Loucy (cell line): ENCODE measurements around the gene DOCK10.

Experiments
- H2AFZ ChIP-seq: fragments of 200-600 bp; sonication (generic); 2 replicates; pipeline ENCODE4 v1.6.0; 2016; ENCODE audit warnings: antibody characterized with exemption, mild to moderate bottlenecking, low read length, moderate library complexity
- H3F3A ChIP-seq: fragments of 200-600 bp; 2 replicates; pipeline ENCODE4 v1.6.0; 2016; ENCODE audit warnings: antibody characterized with exemption, low read depth, mild to moderate bottlenecking
- H3K27me3 ChIP-seq: fragments of 200-600 bp; sonication (generic); 2 replicates; pipeline ENCODE4 v1.6.1; 2014; ENCODE audit warnings: low read length, mild to moderate bottlenecking; ENCODE audit not compliant: insufficient read depth, poor library complexity, severe bottlenecking
- H3K36me3 ChIP-seq: fragments of 200-600 bp; sonication (generic); 2 replicates; pipeline ENCODE4 v1.6.1; 2016; ENCODE audit warnings: low read length; ENCODE audit not compliant: insufficient read depth
- H3K4me1 ChIP-seq: fragments of 200-600 bp; sonication (generic); 2 replicates; pipeline ENCODE4 v1.5.1; 2014; ENCODE audit warnings: low read length, mild to moderate bottlenecking; ENCODE audit not compliant: insufficient read depth, poor library complexity, severe bottlenecking
- H3K4me2 ChIP-seq: fragments of 200-600 bp; sonication (generic); 2 replicates; pipeline ENCODE4 v1.6.0; 2014; ENCODE audit warnings: antibody characterized with exemption, low read length, low read depth, mild to moderate bottlenecking; ENCODE audit not compliant: poor library complexity, severe bottlenecking
- H3K4me3 ChIP-seq: fragments of 200-600 bp; sonication (generic); 2 replicates; pipeline ENCODE4 v1.5.1; 2014; ENCODE audit warnings: low read length, mild to moderate bottlenecking, mixed read lengths; ENCODE audit not compliant: poor library complexity, severe bottlenecking
- H3K79me2 ChIP-seq: fragments of 200-600 bp; sonication (generic); 2 replicates; pipeline ENCODE4 v1.6.1; 2014; ENCODE audit warnings: low read length; ENCODE audit not compliant: insufficient read depth
- H3K9ac ChIP-seq: fragments of 200-600 bp; sonication (generic); 2 replicates; pipeline ENCODE4 v1.6.0; 2014; ENCODE audit warnings: mild to moderate bottlenecking, low read depth, low read length, moderate library complexity; ENCODE audit not compliant: poor library complexity, severe bottlenecking
- H3K9me2 ChIP-seq: fragments of 200-600 bp; sonication (generic); replicated peaks from 2 replicates; pipeline ENCODE4 v1.6.1; 2016; ENCODE audit warnings: low read depth, low read length, mixed read lengths
- H3K9me3 ChIP-seq: fragments of 200-600 bp; sonication (generic); 2 replicates; pipeline ENCODE4 v1.6.1; 2014; ENCODE audit warnings: mild to moderate bottlenecking, antibody characterized with exemption, low read length, low read depth; ENCODE audit not compliant: insufficient read depth
- H4K20me1 ChIP-seq: fragments of 200-600 bp; sonication (generic); 2 replicates; pipeline ENCODE4 v1.6.0; 2014; ENCODE audit warnings: antibody characterized with exemption, low read length, mild to moderate bottlenecking; ENCODE audit not compliant: insufficient read depth, poor library complexity, severe bottlenecking
- EZH2phosphoT487 ChIP-seq: fragments of 200-600 bp; IDR thresholded peaks from 2 replicates; pipeline ENCODE4 v1.6.1; 2018; ENCODE audit warnings: antibody characterized with exemption, mild to moderate bottlenecking, moderate library complexity, borderline replicate concordance
- TF ChIP-seq, protein P1 (sequence below): fragments of 200-600 bp; sonication (generic); conservative IDR thresholded peaks from 2 replicates; pipeline ENCODE4 v1.5.1; 2014; ENCODE audit warnings: mild to moderate bottlenecking, antibody characterized with exemption, low read length

The DOCK10 gene

DNA sequence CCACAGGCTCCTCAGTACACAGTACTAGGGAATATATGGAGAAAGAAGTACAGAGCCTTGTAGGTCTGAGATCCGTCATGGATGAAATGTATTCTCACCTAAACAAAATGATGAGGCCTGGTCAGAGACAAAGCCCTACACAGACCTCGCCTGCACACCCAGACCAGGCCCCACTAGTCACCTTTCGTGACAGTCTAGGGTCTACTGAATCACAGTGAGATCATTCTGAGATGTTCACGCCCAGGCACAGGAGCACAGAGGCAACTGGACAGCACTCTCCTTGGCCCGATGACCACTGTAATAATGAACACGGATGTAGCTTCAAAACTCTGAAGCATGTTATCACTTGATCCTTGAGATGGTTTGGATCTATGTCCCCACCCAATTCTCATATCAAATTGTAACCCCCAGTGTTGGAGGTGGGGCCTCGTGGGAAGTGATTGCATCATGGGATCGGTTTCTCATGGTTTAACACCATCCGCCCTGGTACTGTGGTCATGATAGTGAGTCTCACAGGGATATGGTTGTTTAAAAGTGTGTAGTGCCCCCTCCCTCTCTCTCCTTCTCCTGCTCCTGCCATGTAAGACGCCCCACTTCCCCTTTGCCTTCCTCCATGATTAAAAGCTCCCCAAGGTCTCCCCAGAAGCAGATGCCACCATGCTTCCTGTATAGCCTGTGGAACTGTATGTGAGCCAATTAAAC lies 15.1 kb downstream of the DOCK10 start:
- Histone ChIP-seq H3K4me1 (peaks cover 49% of the 10 kb centered on the region), H3K79me2 (peaks cover 46% of the 10 kb centered on the region; the same call in 1 of the 2 replicates), H3K9me2 (no peaks in the 10 kb centered on the region), H3F3A (no peaks in the 10 kb centered on the region; the same call in 1 of the 2 replicates), H3K9me3 (no peaks in the 10 kb centered on the region), H4K20me1 (peaks cover 26% of the 10 kb centered on the region), H3K27me3 (no peaks in the 10 kb centered on the region), H3K36me3 (no peaks in the 10 kb centered on the region), H2AFZ (no peak overlapping the region), H3K9ac (no peak overlapping the region), H3K4me2 (no peak overlapping the region), H3K4me3 (no peak overlapping the region)
- TF ChIP-seq, protein P1, sequence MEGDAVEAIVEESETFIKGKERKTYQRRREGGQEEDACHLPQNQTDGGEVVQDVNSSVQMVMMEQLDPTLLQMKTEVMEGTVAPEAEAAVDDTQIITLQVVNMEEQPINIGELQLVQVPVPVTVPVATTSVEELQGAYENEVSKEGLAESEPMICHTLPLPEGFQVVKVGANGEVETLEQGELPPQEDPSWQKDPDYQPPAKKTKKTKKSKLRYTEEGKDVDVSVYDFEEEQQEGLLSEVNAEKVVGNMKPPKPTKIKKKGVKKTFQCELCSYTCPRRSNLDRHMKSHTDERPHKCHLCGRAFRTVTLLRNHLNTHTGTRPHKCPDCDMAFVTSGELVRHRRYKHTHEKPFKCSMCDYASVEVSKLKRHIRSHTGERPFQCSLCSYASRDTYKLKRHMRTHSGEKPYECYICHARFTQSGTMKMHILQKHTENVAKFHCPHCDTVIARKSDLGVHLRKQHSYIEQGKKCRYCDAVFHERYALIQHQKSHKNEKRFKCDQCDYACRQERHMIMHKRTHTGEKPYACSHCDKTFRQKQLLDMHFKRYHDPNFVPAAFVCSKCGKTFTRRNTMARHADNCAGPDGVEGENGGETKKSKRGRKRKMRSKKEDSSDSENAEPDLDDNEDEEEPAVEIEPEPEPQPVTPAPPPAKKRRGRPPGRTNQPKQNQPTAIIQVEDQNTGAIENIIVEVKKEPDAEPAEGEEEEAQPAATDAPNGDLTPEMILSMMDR = no peak
- TF ChIP-seq EZH2phosphoT487 = no peak

DNA sequence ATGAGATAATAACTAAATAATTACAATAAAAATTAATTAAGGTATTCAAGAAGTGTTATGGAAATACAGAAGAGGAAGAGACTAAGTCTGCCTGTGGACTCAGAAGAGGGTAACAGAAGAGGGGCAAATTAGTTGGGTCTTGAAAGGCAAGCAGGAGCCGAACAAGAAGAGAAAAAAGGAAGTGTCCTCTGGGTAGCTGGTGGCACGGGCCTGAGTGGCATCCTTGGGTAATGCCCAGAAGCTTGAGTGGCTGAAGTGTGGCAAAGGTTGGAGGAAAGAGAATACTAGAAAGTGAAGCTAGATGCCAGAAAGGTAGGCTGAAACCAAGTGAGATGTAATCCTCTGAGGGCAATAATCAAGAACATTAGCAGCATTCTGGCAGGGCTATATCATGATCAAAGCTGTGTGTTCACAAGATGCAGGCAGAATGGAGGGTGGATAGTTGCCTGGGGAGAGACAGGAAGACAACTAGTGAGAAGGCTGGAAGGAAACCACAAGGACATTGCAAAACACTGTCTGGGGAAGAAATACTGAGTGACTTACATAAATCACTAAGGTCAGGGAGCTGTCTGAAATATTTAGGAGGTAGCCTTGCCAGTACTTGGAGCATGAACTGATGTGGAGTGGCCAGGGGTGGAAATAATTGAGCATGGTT lies 16.2 kb downstream of the DOCK10 start:
- no peaks in the 10 kb centered on the region; the same call in 1 of the 2 replicates for H3F3A ChIP-seq
- H3K9ac ChIP-seq = no peak overlapping the region
- H2AFZ ChIP-seq = no peak overlapping the region
- peaks cover 41% of the 10 kb centered on the region for H3K4me1 ChIP-seq
- H3K4me3 ChIP-seq = peak overlapping the region; percentile 17
- no peaks in the 10 kb centered on the region for H3K9me2 ChIP-seq
- H3K4me2 ChIP-seq = peak overlapping the region; percentile 52
- H3K79me2 ChIP-seq = peaks cover 50% of the 10 kb centered on the region; the same call in 1 of the 2 replicates
- peaks cover 19% of the 10 kb centered on the region for H4K20me1 ChIP-seq
- H3K27me3 ChIP-seq = no peaks in the 10 kb centered on the region
- no peaks in the 10 kb centered on the region for H3K9me3 ChIP-seq
- no peak for TF ChIP-seq EZH2phosphoT487
- TF ChIP-seq, protein P1 = no peak
- no peaks in the 10 kb centered on the region for H3K36me3 ChIP-seq

DNA sequence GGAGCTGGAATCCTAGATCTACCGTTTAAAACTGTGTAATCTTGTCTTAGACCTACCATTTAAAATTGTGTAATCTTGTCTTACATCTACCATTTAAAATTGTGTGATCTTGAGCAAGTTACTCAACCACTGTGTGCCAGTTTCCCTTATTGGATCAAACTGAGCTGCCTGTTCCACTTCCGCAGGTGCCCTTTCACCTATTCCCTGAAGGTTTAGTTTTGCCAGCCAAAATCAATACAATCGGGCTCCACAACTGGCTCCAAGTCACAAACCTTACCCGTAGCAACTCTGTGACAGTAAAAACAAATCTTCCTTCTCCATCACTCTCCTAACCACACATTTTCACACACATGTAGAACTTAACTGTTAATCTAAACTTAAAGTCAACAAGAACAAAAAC lies 20.1 kb downstream of the DOCK10 start:
- H4K20me1 ChIP-seq = peaks cover 16% of the 10 kb centered on the region
- H3K4me2 ChIP-seq = no peak overlapping the region
- H3K27me3 ChIP-seq = no peaks in the 10 kb centered on the region
- no peak overlapping the region for H2AFZ ChIP-seq
- H3F3A ChIP-seq = no peaks in the 10 kb centered on the region; the same call in 1 of the 2 replicates
- TF ChIP-seq, protein P1 = no peak
- TF ChIP-seq EZH2phosphoT487 = no peak
- H3K9ac ChIP-seq = no peak overlapping the region
- no peaks in the 10 kb centered on the region for H3K36me3 ChIP-seq
- peaks cover 44% of the 10 kb centered on the region for H3K4me1 ChIP-seq
- no peaks in the 10 kb centered on the region for H3K9me3 ChIP-seq
- no peak overlapping the region for H3K4me3 ChIP-seq
- H3K79me2 ChIP-seq = peaks cover 49% of the 10 kb centered on the region; the same call in 1 of the 2 replicates
- H3K9me2 ChIP-seq = no peaks in the 10 kb centered on the region
